Spleen (tissue), 11 donors: ENCODE results near the gene KCNAB3. TPM values are rescaled to one million over a fixed set of nuclear protein-coding genes. Genes with fewer than 3 reads are reported as not detected.

Experiments used
- DNase-seq: peaks from one replicate; pipeline ENCODE4 v3.0.0-alpha.2; 2020
- H3K27ac ChIP-seq, 8 donors: fragments of 200-600 bp; sonication (generic) in 7 of 8; 1 replicate in 4 of 8; 2 replicates in 4 of 8; pipeline versions ENCODE4 v1.5.0 to v1.8.0; 2016 to 2021; ENCODE audit warnings: inconsistent platforms in 4 of 8, mild to moderate bottlenecking in 4 of 8, moderate library complexity in 1 of 8
- H3K27me3 ChIP-seq, 7 donors: fragments of 200-600 bp; sonication (generic) in 6 of 7; replicated peaks in 1 of 7; 1 replicate in 4 of 7; 2 replicates in 3 of 7; pipeline versions ENCODE4 v1.5.0 to v1.8.0; 2016 to 2021; ENCODE audit warnings: inconsistent platforms in 3 of 7, mild to moderate bottlenecking in 1 of 7
- H3K36me3 ChIP-seq, 6 donors: fragments of 200-600 bp; sonication (generic) in 5 of 6; 1 replicate in 4 of 6; 2 replicates in 2 of 6; pipeline versions ENCODE4 v1.5.0 to v1.8.0; 2016 to 2021; ENCODE audit warnings: inconsistent platforms in 2 of 6
- H3K4me1 ChIP-seq, 6 donors: fragments of 200-600 bp; sonication (generic) in 5 of 6; 1 replicate in 3 of 6; 2 replicates in 3 of 6; pipeline versions ENCODE4 v1.5.0 to v1.8.0; 2016 to 2021; ENCODE audit warnings: inconsistent platforms in 3 of 6
- H3K4me3 ChIP-seq, 8 donors: fragments of 200-600 bp; sonication (generic) in 7 of 8; 1 replicate in 4 of 8; 2 replicates in 4 of 8; pipeline versions ENCODE4 v1.5.0 to v1.8.0; 2016 to 2021; ENCODE audit warnings: inconsistent platforms in 4 of 8, mild to moderate bottlenecking in 4 of 8, moderate library complexity in 2 of 8
- H3K9me3 ChIP-seq, 8 donors: fragments of 200-600 bp; sonication (generic) in 7 of 8; 1 replicate in 4 of 8; 2 replicates in 4 of 8; pipeline versions ENCODE4 v1.5.0 to v1.8.0; 2016 to 2021; ENCODE audit warnings: inconsistent platforms in 4 of 8
- CTCF ChIP-seq, 11 experiments: fragments of 200-600 bp in 7 of 11; fragments of 450-650 bp in 4 of 11; sonication (generic) in 4 of 11; IDR thresholded peaks in 8 of 11; conservative IDR thresholded peaks in 3 of 11; 1 replicate in 7 of 11; 2 replicates in 4 of 11; pipeline versions ENCODE4 v1.4.0 to v1.8.0; 2016 to 2021; ENCODE audit warnings: antibody characterized with exemption in 11 of 11, inconsistent platforms in 4 of 11, mild to moderate bottlenecking in 1 of 11
- POLR2A ChIP-seq, 3 donors: fragments of 450-650 bp; IDR thresholded peaks; one replicate each; pipeline ENCODE4 v1.5.1; 2017; ENCODE audit warnings: antibody characterized with exemption in 3 of 3, mild to moderate bottlenecking in 1 of 3
- POLR2AphosphoS5 ChIP-seq, 3 donors: sonication (generic); formaldehyde crosslinking; IDR thresholded peaks; one replicate each; pipeline ENCODE4 v1.5.1; 2017; ENCODE audit warnings: antibody characterized with exemption in 3 of 3
- WGBS, 5 donors: extraction: QIAGEN DNeasy Blood & Tissue Kit in 3 of 5; methylation state at CpG; one replicate each; pipeline versions ENCODE4 v1.1.5 to v1.1.7; 2013 to 2018; 5-methylcytosine and 5-hydroxymethylcytosine counted together
- intact Hi-C: fragments of 100-400 bp; cut with DNase I; formaldehyde crosslinking; loops from one replicate; pipeline ENCODE4 v1.15.0; 2023; ENCODE audit warnings: low total_unique reads
- polyA plus RNA-seq, 3 donors: library from polyadenylated mRNA; stranded (reverse); fragments of 200-250 nt; gene quantifications; one replicate each; pipeline ENCODE4 v1.2.1, GENCODE V29; 2013
- small RNA-seq, 4 donors: library from RNA; depleted of rRNA; stranded (forward); fragments of <200 nt; gene quantifications; one replicate each; pipeline ENCODE3, GENCODE V24; 2016
- total RNA-seq, 7 donors: library from RNA; depleted of rRNA in 3 of 7; stranded (reverse); fragments of >200 nt in 3 of 7; fragmentation: NEBNext Ultra II Directional in 4 of 7; extraction: Animal tissue kit (Norgen Biotek cat#: 25700) in 4 of 7; gene quantifications; one replicate each; pipeline versions ENCODE4 v1.1.0 to v1.2.1, GENCODE V29; 2016 to 2021
- donor health status: healthy with polysubstance abuse.
- donor health status: DM: no; HTN: no; CAD: no; lungs with moderate emphysema.
- donor health status: DM: no; HTN: no; CAD: no.
- donor health status: Bipolar disorder and iron deficiency.
- donor health status: healthy.
- donor health status: DM: no; HTN: no; CAD: no.
- donor health status: DM: yes; HTN: yes; CAD: no.

KCNAB3 gene
- total and polyA plus RNA-seq, 10 donors: 1.1 to 6.3 (median 3.6) TPM

GRCh38 chr17:7875804-7876370, 53.8 kb downstream of the KCNAB3 start:
- intact Hi-C loops: no loop called here
- Histone ChIP-seq H3K27me3 (no peaks in the 10 kb centered on the region), H3K36me3 (peaks cover 0 to 49% (median 10%) of the 10 kb centered on the region in 6 donors), H3K9me3 (no peaks in the 10 kb centered on the region), H3K27ac (peak overlapping the region in 1 of 8 donors; percentile 6), H3K4me1 (peaks cover 0 to 71% (median 30%) of the 10 kb centered on the region in 6 donors), H3K4me3 (no peak overlapping the region)
- no peak for TF ChIP-seq POLR2AphosphoS5 (IDR thresholded peaks at IDR 0.05)
- no peak for TF ChIP-seq POLR2A (IDR thresholded peaks at IDR 0.05)
- TF ChIP-seq CTCF (IDR thresholded peaks at IDR 0.05 in 8 of 11, conservative IDR thresholded peaks at IDR 0.05 in 3 of 11): no peak
- 61 to 68% (median 63%) methylated on average over 2 of the region's 2 CpGs for WGBS, 5 donors
- DNase-seq: no peak

GRCh38 chr17:7873051-7873450, 56.6 kb downstream of the KCNAB3 start:
- intact Hi-C loops: no loop called here
- Histone ChIP-seq H3K4me3 (no peak overlapping the region), H3K27ac (no peak overlapping the region), H3K27me3 (no peaks in the 10 kb centered on the region), H3K9me3 (no peaks in the 10 kb centered on the region), H3K36me3 (peaks cover 0 to 22% (median 4%) of the 10 kb centered on the region in 6 donors), H3K4me1 (peaks cover 7 to 72% (median 24%) of the 10 kb centered on the region in 6 donors)
- whole genome bisulfite sequencing, 5 donors: 64 to 85% (median 77%) methylated on average over 4 of the region's 4 CpGs
- TF ChIP-seq POLR2AphosphoS5 (IDR thresholded peaks at IDR 0.05) (no peak), POLR2A (IDR thresholded peaks at IDR 0.05) (no peak), CTCF (IDR thresholded peaks at IDR 0.05 in 8 of 11, conservative IDR thresholded peaks at IDR 0.05 in 3 of 11) (no peak)
- DNase-seq: no peak

Small RNA genes lying within 50 kb of the gene (small RNA-seq; reads per million reads assigned to genes)
- 0.29 to 2.5 (median 1.4) reads per million in 4 donors for gene SCARNA21

Other genes with a start within 250 kb of the KCNAB3 start
- 10 to 100 TPM; 37.0 to 83.9 (median 58.5) TPM for gene TP53, start 242.4 kb downstream of the KCNAB3 start, total RNA-seq
- gene TP53, start 242.4 kb downstream of the KCNAB3 start, polyA plus RNA-seq: 10 to 100 TPM; 33.6 to 48.1 (median 40.1) TPM
- gene WRAP53, start 241.4 kb downstream of the KCNAB3 start, total RNA-seq: 10 to 100 TPM in 1 of 7 donors, 1 to 10 TPM in 6; 8.5 to 10.6 (median 9.5) TPM
- gene WRAP53, start 241.4 kb downstream of the KCNAB3 start, polyA plus RNA-seq: 10 to 100 TPM; 13.3 to 21.8 (median 16.4) TPM
- gene EFNB3, start 224.7 kb downstream of the KCNAB3 start, total RNA-seq: under 1 TPM in 6 of 7 donors, not detected in 1; 0.17 to 0.60 (median 0.29) TPM
- gene EFNB3, start 224.7 kb downstream of the KCNAB3 start, polyA plus RNA-seq: under 1 TPM; 0.04 to 0.11 (median 0.06) TPM
- gene DNAH2, start 212.1 kb downstream of the KCNAB3 start, total RNA-seq: 1 to 10 TPM in 1 of 7 donors, under 1 TPM in 5, not detected in 1; 0.13 to 1.1 (median 0.23) TPM
- gene DNAH2, start 212.1 kb downstream of the KCNAB3 start, polyA plus RNA-seq: under 1 TPM; 0.02 to 0.03 (median 0.02) TPM
- 100 to 1,000 TPM in 1 of 7 donors, 10 to 100 TPM in 6; 22.3 to 110 (median 60.8) TPM for gene KDM6B, start 95.6 kb downstream of the KCNAB3 start, total RNA-seq
- gene KDM6B, start 95.6 kb downstream of the KCNAB3 start, polyA plus RNA-seq: 10 to 100 TPM in 1 of 3 donors, 1 to 10 TPM in 2; 2.9 to 11.7 (median 4.0) TPM
- gene TMEM88, start 74.8 kb downstream of the KCNAB3 start, total RNA-seq: 10 to 100 TPM in 5 of 7 donors, 1 to 10 TPM in 2; 5.2 to 31.8 (median 18.0) TPM
- 10 to 100 TPM in 1 of 3 donors, 1 to 10 TPM in 2; 5.5 to 26.2 (median 9.5) TPM for gene TMEM88, start 74.8 kb downstream of the KCNAB3 start, polyA plus RNA-seq
- 100 to 1,000 TPM in 1 of 7 donors, 10 to 100 TPM in 6; 51.0 to 111 (median 56.9) TPM for gene NAA38, start 72.3 kb downstream of the KCNAB3 start, total RNA-seq
- gene NAA38, start 72.3 kb downstream of the KCNAB3 start, polyA plus RNA-seq: 100 to 1,000 TPM; 119 to 185 (median 182) TPM
- 10 to 100 TPM in 1 of 7 donors, 1 to 10 TPM in 6; 4.1 to 13.2 (median 5.9) TPM for gene CYB5D1, start 71.9 kb downstream of the KCNAB3 start, total RNA-seq
- 1 to 10 TPM; 2.1 to 3.8 (median 2.9) TPM for gene CYB5D1, start 71.9 kb downstream of the KCNAB3 start, polyA plus RNA-seq
- 100 to 1,000 TPM in 2 of 7 donors, 10 to 100 TPM in 5; 60.9 to 117 (median 83.6) TPM for gene CHD3, start 41.1 kb downstream of the KCNAB3 start, total RNA-seq
- 10 to 100 TPM; 37.0 to 84.3 (median 71.8) TPM for gene CHD3, start 41.1 kb downstream of the KCNAB3 start, polyA plus RNA-seq
- 10 to 100 TPM in 1 of 7 donors, 1 to 10 TPM in 6; 2.5 to 20.7 (median 3.4) TPM for gene RNF227, start 13.6 kb downstream of the KCNAB3 start, total RNA-seq
- 1 to 10 TPM; 2.4 to 4.0 (median 3.8) TPM for gene RNF227, start 13.6 kb downstream of the KCNAB3 start, polyA plus RNA-seq
- 100 to 1,000 TPM in 3 of 7 donors, 10 to 100 TPM in 4; 71.1 to 120 (median 98.9) TPM for gene TRAPPC1, start 2.1 kb upstream of the KCNAB3 start, total RNA-seq
- gene TRAPPC1, start 2.1 kb upstream of the KCNAB3 start, polyA plus RNA-seq: 100 to 1,000 TPM; 128 to 172 (median 135) TPM
- 10 to 100 TPM; 22.6 to 27.0 (median 25.2) TPM for gene CNTROB, start 2.4 kb upstream of the KCNAB3 start, total RNA-seq
- 10 to 100 TPM; 19.6 to 27.1 (median 24.2) TPM for gene CNTROB, start 2.4 kb upstream of the KCNAB3 start, polyA plus RNA-seq
- under 1 TPM in 2 of 7 donors, not detected in 5; 0.07 to 0.43 TPM for gene GUCY2D, start 72.8 kb upstream of the KCNAB3 start, total RNA-seq
- under 1 TPM in 1 of 3 donors, not detected in 2; 0.03 TPM for gene GUCY2D, start 72.8 kb upstream of the KCNAB3 start, polyA plus RNA-seq
- gene ALOX15B, start 109.2 kb upstream of the KCNAB3 start, total RNA-seq: 1 to 10 TPM in 5 of 7 donors, under 1 TPM in 2; 0.13 to 6.2 (median 2.8) TPM
- 1 to 10 TPM; 1.0 to 7.8 (median 2.7) TPM for gene ALOX15B, start 109.2 kb upstream of the KCNAB3 start, polyA plus RNA-seq
- gene ALOX12B, start 157.9 kb upstream of the KCNAB3 start, total RNA-seq: 1 to 10 TPM in 2 of 7 donors, under 1 TPM in 1, not detected in 4; 0.47 to 1.3 (median 1.0) TPM
- under 1 TPM; 0.80 to 0.89 (median 0.83) TPM for gene ALOX12B, start 157.9 kb upstream of the KCNAB3 start, polyA plus RNA-seq
- not detected for gene ALOXE3, start 188.7 kb upstream of the KCNAB3 start, total RNA-seq
- gene ALOXE3, start 188.7 kb upstream of the KCNAB3 start, polyA plus RNA-seq: under 1 TPM in 1 of 3 donors, not detected in 2; 0.03 TPM
- under 1 TPM in 2 of 7 donors, not detected in 5; 0.41 to 0.67 TPM for gene HES7, start 194.2 kb upstream of the KCNAB3 start, total RNA-seq
- under 1 TPM; 0.04 to 0.53 (median 0.32) TPM for gene HES7, start 194.2 kb upstream of the KCNAB3 start, polyA plus RNA-seq
- 100 to 1,000 TPM in 2 of 7 donors, 10 to 100 TPM in 5; 68.0 to 213 (median 73.5) TPM for gene PER1, start 222.5 kb upstream of the KCNAB3 start, total RNA-seq
- gene PER1, start 222.5 kb upstream of the KCNAB3 start, polyA plus RNA-seq: 10 to 100 TPM; 12.6 to 83.0 (median 17.5) TPM
- 10 to 100 TPM; 37.5 to 94.8 (median 65.7) TPM for gene VAMP2, start 233.1 kb upstream of the KCNAB3 start, total RNA-seq
- gene VAMP2, start 233.1 kb upstream of the KCNAB3 start, polyA plus RNA-seq: 10 to 100 TPM; 38.7 to 57.8 (median 38.8) TPM
- gene TMEM107, start 246.5 kb upstream of the KCNAB3 start, total RNA-seq: 10 to 100 TPM; 13.0 to 42.2 (median 22.4) TPM
- 10 to 100 TPM in 2 of 3 donors, 1 to 10 TPM in 1; 8.1 to 14.0 (median 11.9) TPM for gene TMEM107, start 246.5 kb upstream of the KCNAB3 start, polyA plus RNA-seq